IMR-90 (cell line): ENCODE data around the gene INHBC. TPM values are rescaled to one million over a fixed set of nuclear protein-coding genes. Genes with fewer than 3 reads are reported as not detected.

Experiments
- ATAC-seq: fragments of 200-7000 bp; cut with Tn5 transposase; 2 replicates; pipeline ENCODE4 v1.9.1; 2020; ENCODE audit warnings: low read depth, mild to moderate bottlenecking, moderate library complexity
- BruUV-seq: library from RNA; stranded (reverse); fragments of 400-500 nt; replicated peaks from 2 replicates; lab custom pipeline; 2021; lab: Mats Ljungman, UMichigan
- CTCF ChIA-PET: fragments of 300-600 bp; formaldehyde crosslinking; extraction: SDS; loops from one replicate; lab custom pipeline; 2021; ENCODE audit warnings: antibody characterized with exemption; lab: Yijun Ruan, JAX
- POLR2A ChIA-PET: fragments of 300-600 bp; sonication (Branson Sonifier 250); formaldehyde crosslinking; loops from one replicate; lab custom pipeline; 2022; ENCODE audit warnings: antibody characterized with exemption; ENCODE audit not compliant: unreplicated experiment; lab: Charles Lee
- DNase-seq: peaks from one replicate; pipeline ENCODE4 v3.0.0; 2013
- H2AFZ ChIP-seq: replicated peaks from 2 replicates; pipeline ENCODE3; 2013; ENCODE audit warnings: low read length, mild to moderate bottlenecking; ENCODE audit not compliant: poor library complexity
- H2AK5ac ChIP-seq: 2 replicates; pipeline ENCODE4 v1.6.1; 2013; ENCODE audit warnings: low read depth, low read length, inconsistent platforms
- H2AK9ac ChIP-seq: replicated peaks from 2 replicates; pipeline ENCODE3; 2013; ENCODE audit warnings: mild to moderate bottlenecking, low read depth, low read length, moderate library complexity; ENCODE audit not compliant: poor library complexity
- H2BK120ac ChIP-seq: 2 replicates; pipeline ENCODE4 v1.6.1; 2013; ENCODE audit warnings: low read depth, low read length, inconsistent platforms
- H2BK15ac ChIP-seq: 3 replicates; pipeline ENCODE4 v1.6.1; 2013; ENCODE audit warnings: low read depth, low read length, inconsistent platforms
- H2BK20ac ChIP-seq: 2 replicates; pipeline ENCODE4 v1.6.1; 2013; ENCODE audit warnings: low read depth, mild to moderate bottlenecking, inconsistent platforms, low read length, moderate library complexity
- H2BK5ac ChIP-seq: 2 replicates; pipeline ENCODE4 v1.6.1; 2013; ENCODE audit warnings: mild to moderate bottlenecking, low read depth, low read length, inconsistent platforms; ENCODE audit not compliant: poor library complexity, severe bottlenecking
- H3K14ac ChIP-seq: replicated peaks from 2 replicates; pipeline ENCODE4 v1.6.1; 2013; ENCODE audit warnings: low read depth, low read length, inconsistent platforms
- H3K18ac ChIP-seq: 2 replicates; pipeline ENCODE4 v1.6.1; 2013; ENCODE audit warnings: low read depth, low read length, control low read depth
- H3K23ac ChIP-seq: 2 replicates; pipeline ENCODE4 v1.6.1; 2013; ENCODE audit warnings: low read depth, low read length, inconsistent platforms
- H3K27ac ChIP-seq: 2 replicates; pipeline ENCODE4 v1.5.1; 2013; ENCODE audit warnings: mild to moderate bottlenecking, control low read depth, low read length; ENCODE audit not compliant: insufficient read depth
- H3K27me3 ChIP-seq: 2 replicates; pipeline ENCODE4 v1.6.1; 2013; ENCODE audit warnings: low read length; ENCODE audit not compliant: control insufficient read depth, insufficient read depth
- H3K36me3 ChIP-seq: 2 replicates; pipeline ENCODE4 v1.6.1; 2013; ENCODE audit warnings: low read length, mixed read lengths; ENCODE audit not compliant: control insufficient read depth, insufficient read depth
- H3K4ac ChIP-seq: 2 replicates; pipeline ENCODE4 v1.6.1; 2013; ENCODE audit warnings: low read depth, low read length, inconsistent platforms
- H3K4me1 ChIP-seq: 2 replicates; pipeline ENCODE4 v1.6.1; 2013; ENCODE audit warnings: low read length, mixed read lengths; ENCODE audit not compliant: control insufficient read depth, insufficient read depth
- H3K4me2 ChIP-seq: 2 replicates; pipeline ENCODE4 v1.6.1; 2013; ENCODE audit warnings: low read depth, mild to moderate bottlenecking, control low read depth, low read length, moderate library complexity
- H3K4me3 ChIP-seq: 2 replicates; pipeline ENCODE4 v1.5.1; 2013; ENCODE audit warnings: low read depth, mild to moderate bottlenecking, control low read depth, low read length, moderate library complexity; ENCODE audit not compliant: insufficient read depth
- H3K56ac ChIP-seq: 2 replicates; pipeline ENCODE4 v1.6.1; 2013; ENCODE audit warnings: low read length, inconsistent platforms; ENCODE audit not compliant: insufficient read depth; ENCODE audit errors: extremely low read depth
- H3K79me1 ChIP-seq, 2 experiments: 2 replicates each; pipeline ENCODE4 v1.6.1; 2013; ENCODE audit warnings: low read length in 2 of 2, inconsistent platforms in 1 of 2, low read depth in 1 of 2
- H3K9ac ChIP-seq: 2 replicates; pipeline ENCODE4 v1.6.1; 2013; ENCODE audit warnings: low read depth, low read length, control low read depth
- H3K9me1 ChIP-seq: 2 replicates; pipeline ENCODE4 v1.6.1; 2013; ENCODE audit warnings: low read length, inconsistent platforms; ENCODE audit not compliant: insufficient read depth
- H3K9me3 ChIP-seq: 2 replicates; pipeline ENCODE4 v1.6.1; 2013; ENCODE audit warnings: low read length; ENCODE audit not compliant: control insufficient read depth, insufficient read depth
- H4K20me1 ChIP-seq: 2 replicates; pipeline ENCODE4 v1.6.1; 2013; ENCODE audit warnings: low read length, inconsistent platforms; ENCODE audit not compliant: insufficient read depth
- H4K5ac ChIP-seq: 2 replicates; pipeline ENCODE4 v1.6.1; 2013; ENCODE audit warnings: mild to moderate bottlenecking, low read depth, low read length, control low read depth
- H4K8ac ChIP-seq, 2 experiments: 2 replicates each; pipeline ENCODE4 v1.6.1; 2013; ENCODE audit warnings: low read depth in 2 of 2, low read length in 2 of 2, control low read depth in 1 of 2, inconsistent platforms in 1 of 2
- H4K91ac ChIP-seq: 2 replicates; pipeline ENCODE4 v1.6.1; 2013; ENCODE audit warnings: low read depth, low read length, inconsistent platforms; ENCODE audit not compliant: insufficient read depth
- CHD1 ChIP-seq: IDR thresholded peaks from 2 replicates; pipeline ENCODE4 v1.6.1; 2012; ENCODE audit warnings: low read depth, low read length, improper control_type of control experiment
- CTCF ChIP-seq: conservative IDR thresholded peaks from 2 replicates; pipeline ENCODE4 v1.5.1; 2012; ENCODE audit warnings: mild to moderate bottlenecking, low read depth, low read length, improper control_type of control experiment
- FOS ChIP-seq: fragments of 150-350 bp; IDR thresholded peaks from 2 replicates; pipeline ENCODE4 v1.6.1; 2016; ENCODE audit warnings: low read depth, low read length
- MAFK ChIP-seq: IDR thresholded peaks from 2 replicates; pipeline ENCODE4 v1.6.1; 2012; ENCODE audit warnings: low read depth, low read length, improper control_type of control experiment
- MAZ ChIP-seq: IDR thresholded peaks from 2 replicates; pipeline ENCODE4 v1.6.1; 2012; ENCODE audit warnings: low read depth, mild to moderate bottlenecking, low read length, improper control_type of control experiment, moderate library complexity, borderline replicate concordance
- NFE2L2 ChIP-seq: fragments of 150-350 bp; IDR thresholded peaks from 2 replicates; pipeline ENCODE4 v1.6.1; 2016; ENCODE audit warnings: low read depth, mild to moderate bottlenecking, low read length
- POLR2A ChIP-seq: IDR thresholded peaks from 2 replicates; pipeline ENCODE4 v1.6.1; 2012; ENCODE audit warnings: mild to moderate bottlenecking, low read depth, low read length
- RAD21 ChIP-seq: IDR thresholded peaks from 2 replicates; pipeline ENCODE4 v1.6.1; 2012; ENCODE audit warnings: low read length, improper control_type of control experiment
- RCOR1 ChIP-seq: IDR thresholded peaks from 2 replicates; pipeline ENCODE4 v1.6.1; 2012; ENCODE audit warnings: mild to moderate bottlenecking, low read length, improper control_type of control experiment; ENCODE audit not compliant: insufficient replicate concordance
- RFX5 ChIP-seq: IDR thresholded peaks from 2 replicates; pipeline ENCODE4 v1.8.0; 2012; ENCODE audit warnings: low read depth, mild to moderate bottlenecking, low read length, moderate library complexity
- SMC3 ChIP-seq: fragments of 150-350 bp; IDR thresholded peaks from 2 replicates; pipeline ENCODE4 v1.6.1; 2016; ENCODE audit warnings: low read depth, mild to moderate bottlenecking, antibody characterized with exemption, low read length, moderate library complexity
- USF2 ChIP-seq: fragments of 150-350 bp; IDR thresholded peaks from 2 replicates; pipeline ENCODE4 v1.6.1; 2017; ENCODE audit warnings: mild to moderate bottlenecking, antibody characterized with exemption, low read length, low read depth
- WGBS, 2 experiments: methylation state at CpG; one replicate each; pipeline versions ENCODE4 v1.1.5 to v1.1.7; 2013; ENCODE audit warnings: missing lambda C conversion rate in 2 of 2; ENCODE audit not compliant: insufficient read length in 1 of 2; ENCODE audit errors: extremely low coverage in 2 of 2; 5-methylcytosine and 5-hydroxymethylcytosine counted together
- dilution Hi-C: fragments of 300-500 bp; cut with HindIII; formaldehyde crosslinking; loops from one replicate; pipeline ENCODE4 v1.14.3; 2018; ENCODE audit warnings: low sequenced_read_pairs; ENCODE audit not compliant: unreplicated experiment
- in situ Hi-C: fragments of 300-500 bp; cut with MboI; formaldehyde crosslinking; loops from 3 replicates; pipeline ENCODE4 v1.14.3; 2019; ENCODE audit warnings: low sequenced_read_pairs, inconsistent platforms, mixed read lengths
- intact Hi-C: fragments of 100-400 bp; cut with micrococcal nuclease; formaldehyde crosslinking; loops from 2 replicates; pipeline ENCODE4 v1.10.0; 2022
- polyA plus RNA-seq, 3 experiments: library from polyadenylated mRNA; depleted of rRNA; stranded (reverse); fragments of >200 nt; gene quantifications; 2 replicates each; pipeline ENCODE4 v1.2.3, GENCODE V29; 2012; ENCODE audit warnings: low replicate concordance in 1 of 3
- total RNA-seq: library from RNA; depleted of rRNA; stranded (reverse); fragments of >200 nt; gene quantifications from 2 replicates; pipeline ENCODE4 v1.2.3, GENCODE V29; 2012

The INHBC gene
- total and polyA plus RNA-seq, 2 of the 4 experiments (the other 2 are of a cell fraction) = 0.09 TPM; not detected in 1

GRCh38 chr12:57430931-57431566, 3.5 kb upstream of the INHBC start, which contains the start of gene R3HDM2 (continued):
- TF ChIP-seq NFE2L2 (no peak), MAFK (no peak)

- H3K4me3 ChIP-seq = no peak overlapping the region
- no peak overlapping the region for H3K18ac ChIP-seq
- TF ChIP-seq RFX5 (no peak), RCOR1 (no peak), MAZ (no peak), SMC3 (no peak), CTCF (no peak), RAD21 (no peak), CHD1 (no peak), FOS (no peak), USF2 (no peak), POLR2A (no peak)
- H3K4me2 ChIP-seq = peak overlapping the region; percentile 92; the same call in 1 of the 2 replicates
- H2AFZ ChIP-seq = no peak overlapping the region
- H2BK20ac ChIP-seq = no peak overlapping the region
- peak overlapping the region; percentile 97; the same call in 1 of the 2 replicates for H3K23ac ChIP-seq
- H2BK120ac ChIP-seq = no peak overlapping the region
- 0 out of 2 replicates have a peak overlapping the region, but pooled peaks have one; percentile 81 for H3K56ac ChIP-seq
- dilution Hi-C loops = no loop called here
- H3K9ac ChIP-seq = no peak overlapping the region
- peaks cover 15 to 35% of the 10 kb centered on the region in 2 experiments for H3K79me1 ChIP-seq
- intact Hi-C loops = loop anchor here (5.0 kb wide), 1 partner anchor 124 kb away; no protein-coding TSS in a partner anchor
- ATAC-seq (no peak), DNase-seq (no peak)
- peak overlapping the region; percentile 8; the same call in 1 of the 2 replicates for H4K5ac ChIP-seq
- no peaks in the 10 kb centered on the region for H3K36me3 ChIP-seq
- ChIA-PET CTCF (no interaction called here), POLR2A (interaction anchor here (0.7 kb wide), 1 partner anchor 119 kb away, joined by 4 read pairs; no protein-coding TSS in a partner anchor)
- no peak overlapping the region for H2BK15ac ChIP-seq
- 0 out of 2 replicates have a peak, but pooled peaks cover 3% of the 10 kb centered on the region for H3K9me1 ChIP-seq
- peaks cover 3% of the 10 kb centered on the region for H3K4me1 ChIP-seq
- no TSS peak for BruUV-seq
- H2AK5ac ChIP-seq = no peak overlapping the region
- 100% methylated on average over 2 of the region's 11 CpGs; no CpG with 5 or more reads in 1 of the 2 experiments for WGBS, 2 experiments
- in situ Hi-C loops = no loop called here
- H3K27ac ChIP-seq = no peak overlapping the region
- no peak overlapping the region for H2BK5ac ChIP-seq
- H4K91ac ChIP-seq = no peak overlapping the region
- H3K14ac ChIP-seq = no peak overlapping the region; the same call in 1 of the 2 replicates
- H3K27me3 ChIP-seq = no peaks in the 10 kb centered on the region
- no peak overlapping the region; the same call in 1 of the 2 replicates for H3K4ac ChIP-seq
- H4K8ac ChIP-seq = peak overlapping the region; percentile 94 to 97
- no peaks in the 10 kb centered on the region for H3K9me3 ChIP-seq
- H2AK9ac ChIP-seq = no peak overlapping the region
- no peaks in the 10 kb centered on the region; the same call in 1 of the 2 replicates for H4K20me1 ChIP-seq
These were observed 2.9 kb upstream of the INHBC start for GRCh38 chr12:57431654-57432188.
